HepG2 (cell line): Measurements from ENCODE around the gene C4orf36.

Source experiments
- JUND ChIP-seq: sonication (generic); formaldehyde crosslinking; IDR thresholded peaks from 2 replicates; pipeline ENCODE4 v1.8.0; 2022; ENCODE audit warnings: mild to moderate bottlenecking, missing genetic modification reagents
- MXI1 ChIP-seq: IDR thresholded peaks from 3 replicates; pipeline ENCODE4 v1.6.1; 2012; ENCODE audit warnings: low read depth, low read length, inconsistent platforms, borderline replicate concordance
- ZNF501 ChIP-seq: sonication (generic); formaldehyde crosslinking; IDR thresholded peaks from 2 replicates; pipeline ENCODE4 v1.5.1; 2020; ENCODE audit warnings: mild to moderate bottlenecking, moderate library complexity, missing genetic modification reagents
- TF ChIP-seq, protein P1 (sequence below): sonication (generic); formaldehyde crosslinking; IDR thresholded peaks from 2 replicates; pipeline ENCODE4 v1.5.0; 2020; ENCODE audit warnings: mild to moderate bottlenecking, missing genetic modification reagents, moderate library complexity
- TF ChIP-seq, protein P2 (sequence below): sonication (generic); formaldehyde crosslinking; IDR thresholded peaks from 2 replicates; pipeline ENCODE4 v1.4.0; 2020; ENCODE audit warnings: missing genetic modification reagents, borderline replicate concordance
- TF ChIP-seq, protein P3 (sequence below): sonication (generic); formaldehyde crosslinking; IDR thresholded peaks from one replicate; pipeline ENCODE4 v1.5.1; 2020; ENCODE audit warnings: mild to moderate bottlenecking, missing genetic modification reagents; ENCODE audit errors: not compliant biosample characterization
- TF ChIP-seq, protein P4 (sequence below), 2 experiments: IDR thresholded peaks; 2 replicates each; pipeline ENCODE4 v1.6.1; 2011 to 2012; ENCODE audit warnings: low read length in 2 of 2, borderline replicate concordance in 1 of 2, low read depth in 1 of 2, mild to moderate bottlenecking in 1 of 2, moderate library complexity in 1 of 2

DNA sequence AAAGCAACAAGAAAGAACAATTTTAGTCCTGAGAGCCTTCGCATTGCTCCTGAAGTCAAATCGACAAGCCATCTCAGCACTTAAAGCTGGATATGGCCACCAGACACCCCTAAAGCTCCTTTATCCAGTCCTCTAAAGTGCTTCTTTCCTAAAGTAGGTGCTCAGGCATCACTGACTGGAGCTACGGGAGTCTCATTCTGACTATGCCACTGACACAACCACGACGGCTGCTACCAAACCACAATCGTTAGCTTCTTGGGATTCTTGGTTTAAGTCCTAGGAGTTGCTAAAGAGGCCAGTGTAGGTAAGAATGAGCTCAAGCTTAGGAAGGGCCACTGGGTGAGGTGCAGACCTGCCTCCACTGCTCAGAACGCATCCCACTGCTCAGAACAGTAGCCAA, 44.1 kb downstream of the C4orf36 start:
- TF ChIP-seq, protein P1, sequence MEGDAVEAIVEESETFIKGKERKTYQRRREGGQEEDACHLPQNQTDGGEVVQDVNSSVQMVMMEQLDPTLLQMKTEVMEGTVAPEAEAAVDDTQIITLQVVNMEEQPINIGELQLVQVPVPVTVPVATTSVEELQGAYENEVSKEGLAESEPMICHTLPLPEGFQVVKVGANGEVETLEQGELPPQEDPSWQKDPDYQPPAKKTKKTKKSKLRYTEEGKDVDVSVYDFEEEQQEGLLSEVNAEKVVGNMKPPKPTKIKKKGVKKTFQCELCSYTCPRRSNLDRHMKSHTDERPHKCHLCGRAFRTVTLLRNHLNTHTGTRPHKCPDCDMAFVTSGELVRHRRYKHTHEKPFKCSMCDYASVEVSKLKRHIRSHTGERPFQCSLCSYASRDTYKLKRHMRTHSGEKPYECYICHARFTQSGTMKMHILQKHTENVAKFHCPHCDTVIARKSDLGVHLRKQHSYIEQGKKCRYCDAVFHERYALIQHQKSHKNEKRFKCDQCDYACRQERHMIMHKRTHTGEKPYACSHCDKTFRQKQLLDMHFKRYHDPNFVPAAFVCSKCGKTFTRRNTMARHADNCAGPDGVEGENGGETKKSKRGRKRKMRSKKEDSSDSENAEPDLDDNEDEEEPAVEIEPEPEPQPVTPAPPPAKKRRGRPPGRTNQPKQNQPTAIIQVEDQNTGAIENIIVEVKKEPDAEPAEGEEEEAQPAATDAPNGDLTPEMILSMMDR (CRISPR knock-in tag): no peak
- TF ChIP-seq MXI1 (no peak), JUND (CRISPR knock-in tag) (no peak), ZNF501 (CRISPR knock-in tag) (no peak)
- TF ChIP-seq, protein P2, sequence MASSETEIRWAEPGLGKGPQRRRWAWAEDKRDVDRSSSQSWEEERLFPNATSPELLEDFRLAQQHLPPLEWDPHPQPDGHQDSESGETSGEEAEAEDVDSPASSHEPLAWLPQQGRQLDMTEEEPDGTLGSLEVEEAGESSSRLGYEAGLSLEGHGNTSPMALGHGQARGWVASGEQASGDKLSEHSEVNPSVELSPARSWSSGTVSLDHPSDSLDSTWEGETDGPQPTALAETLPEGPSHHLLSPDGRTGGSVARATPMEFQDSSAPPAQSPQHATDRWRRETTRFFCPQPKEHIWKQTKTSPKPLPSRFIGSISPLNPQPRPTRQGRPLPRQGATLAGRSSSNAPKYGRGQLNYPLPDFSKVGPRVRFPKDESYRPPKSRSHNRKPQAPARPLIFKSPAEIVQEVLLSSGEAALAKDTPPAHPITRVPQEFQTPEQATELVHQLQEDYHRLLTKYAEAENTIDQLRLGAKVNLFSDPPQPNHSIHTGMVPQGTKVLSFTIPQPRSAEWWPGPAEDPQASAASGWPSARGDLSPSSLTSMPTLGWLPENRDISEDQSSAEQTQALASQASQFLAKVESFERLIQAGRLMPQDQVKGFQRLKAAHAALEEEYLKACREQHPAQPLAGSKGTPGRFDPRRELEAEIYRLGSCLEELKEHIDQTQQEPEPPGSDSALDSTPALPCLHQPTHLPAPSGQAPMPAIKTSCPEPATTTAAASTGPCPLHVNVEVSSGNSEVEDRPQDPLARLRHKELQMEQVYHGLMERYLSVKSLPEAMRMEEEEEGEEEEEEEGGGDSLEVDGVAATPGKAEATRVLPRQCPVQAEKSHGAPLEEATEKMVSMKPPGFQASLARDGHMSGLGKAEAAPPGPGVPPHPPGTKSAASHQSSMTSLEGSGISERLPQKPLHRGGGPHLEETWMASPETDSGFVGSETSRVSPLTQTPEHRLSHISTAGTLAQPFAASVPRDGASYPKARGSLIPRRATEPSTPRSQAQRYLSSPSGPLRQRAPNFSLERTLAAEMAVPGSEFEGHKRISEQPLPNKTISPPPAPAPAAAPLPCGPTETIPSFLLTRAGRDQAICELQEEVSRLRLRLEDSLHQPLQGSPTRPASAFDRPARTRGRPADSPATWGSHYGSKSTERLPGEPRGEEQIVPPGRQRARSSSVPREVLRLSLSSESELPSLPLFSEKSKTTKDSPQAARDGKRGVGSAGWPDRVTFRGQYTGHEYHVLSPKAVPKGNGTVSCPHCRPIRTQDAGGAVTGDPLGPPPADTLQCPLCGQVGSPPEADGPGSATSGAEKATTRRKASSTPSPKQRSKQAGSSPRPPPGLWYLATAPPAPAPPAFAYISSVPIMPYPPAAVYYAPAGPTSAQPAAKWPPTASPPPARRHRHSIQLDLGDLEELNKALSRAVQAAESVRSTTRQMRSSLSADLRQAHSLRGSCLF (CRISPR knock-in tag): no peak
- TF ChIP-seq, protein P3, sequence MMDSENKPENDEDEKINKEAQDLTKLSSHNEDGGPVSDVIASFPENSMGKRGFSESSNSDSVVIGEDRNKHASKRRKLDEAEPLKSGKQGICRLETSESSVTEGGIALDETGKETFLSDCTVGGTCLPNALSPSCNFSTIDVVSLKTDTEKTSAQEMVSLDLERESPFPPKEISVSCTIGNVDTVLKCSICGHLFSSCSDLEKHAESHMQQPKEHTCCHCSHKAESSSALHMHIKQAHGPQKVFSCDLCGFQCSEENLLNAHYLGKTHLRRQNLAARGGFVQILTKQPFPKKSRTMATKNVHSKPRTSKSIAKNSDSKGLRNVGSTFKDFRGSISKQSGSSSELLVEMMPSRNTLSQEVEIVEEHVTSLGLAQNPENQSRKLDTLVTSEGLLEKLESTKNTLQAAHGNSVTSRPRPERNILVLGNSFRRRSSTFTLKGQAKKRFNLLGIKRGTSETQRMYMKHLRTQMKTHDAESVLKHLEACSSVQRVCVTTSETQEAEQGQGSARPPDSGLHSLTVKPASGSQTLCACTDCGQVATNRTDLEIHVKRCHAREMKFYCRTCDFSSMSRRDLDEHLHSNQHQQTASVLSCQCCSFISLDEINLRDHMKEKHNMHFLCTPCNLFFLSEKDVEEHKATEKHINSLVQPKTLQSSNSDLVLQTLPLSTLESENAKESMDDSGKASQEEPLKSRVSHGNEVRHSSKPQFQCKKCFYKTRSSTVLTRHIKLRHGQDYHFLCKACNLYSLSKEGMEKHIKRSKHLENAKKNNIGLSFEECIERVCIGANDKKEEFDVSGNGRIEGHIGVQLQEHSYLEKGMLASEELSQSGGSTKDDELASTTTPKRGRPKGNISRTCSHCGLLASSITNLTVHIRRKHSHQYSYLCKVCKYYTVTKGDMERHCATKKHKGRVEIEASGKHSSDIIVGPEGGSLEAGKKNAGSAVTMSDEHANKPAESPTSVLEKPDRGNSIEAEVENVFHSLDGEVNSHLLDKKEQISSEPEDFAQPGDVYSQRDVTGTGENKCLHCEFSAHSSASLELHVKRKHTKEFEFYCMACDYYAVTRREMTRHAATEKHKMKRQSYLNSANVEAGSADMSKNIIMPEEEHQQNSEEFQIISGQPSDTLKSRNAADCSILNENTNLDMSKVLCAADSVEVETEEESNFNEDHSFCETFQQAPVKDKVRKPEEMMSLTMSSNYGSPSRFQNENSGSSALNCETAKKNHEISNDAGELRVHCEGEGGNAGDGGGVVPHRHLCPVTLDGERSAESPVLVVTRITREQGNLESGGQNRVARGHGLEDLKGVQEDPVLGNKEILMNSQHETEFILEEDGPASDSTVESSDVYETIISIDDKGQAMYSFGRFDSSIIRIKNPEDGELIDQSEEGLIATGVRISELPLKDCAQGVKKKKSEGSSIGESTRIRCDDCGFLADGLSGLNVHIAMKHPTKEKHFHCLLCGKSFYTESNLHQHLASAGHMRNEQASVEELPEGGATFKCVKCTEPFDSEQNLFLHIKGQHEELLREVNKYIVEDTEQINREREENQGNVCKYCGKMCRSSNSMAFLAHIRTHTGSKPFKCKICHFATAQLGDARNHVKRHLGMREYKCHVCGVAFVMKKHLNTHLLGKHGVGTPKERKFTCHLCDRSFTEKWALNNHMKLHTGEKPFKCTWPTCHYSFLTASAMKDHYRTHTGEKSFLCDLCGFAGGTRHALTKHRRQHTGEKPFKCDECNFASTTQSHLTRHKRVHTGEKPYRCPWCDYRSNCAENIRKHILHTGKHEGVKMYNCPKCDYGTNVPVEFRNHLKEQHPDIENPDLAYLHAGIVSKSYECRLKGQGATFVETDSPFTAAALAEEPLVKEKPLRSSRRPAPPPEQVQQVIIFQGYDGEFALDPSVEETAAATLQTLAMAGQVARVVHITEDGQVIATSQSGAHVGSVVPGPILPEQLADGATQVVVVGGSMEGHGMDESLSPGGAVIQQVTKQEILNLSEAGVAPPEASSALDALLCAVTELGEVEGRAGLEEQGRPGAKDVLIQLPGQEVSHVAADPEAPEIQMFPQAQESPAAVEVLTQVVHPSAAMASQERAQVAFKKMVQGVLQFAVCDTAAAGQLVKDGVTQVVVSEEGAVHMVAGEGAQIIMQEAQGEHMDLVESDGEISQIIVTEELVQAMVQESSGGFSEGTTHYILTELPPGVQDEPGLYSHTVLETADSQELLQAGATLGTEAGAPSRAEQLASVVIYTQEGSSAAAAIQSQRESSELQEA (CRISPR knock-in tag): no peak
- TF ChIP-seq, protein P4, sequence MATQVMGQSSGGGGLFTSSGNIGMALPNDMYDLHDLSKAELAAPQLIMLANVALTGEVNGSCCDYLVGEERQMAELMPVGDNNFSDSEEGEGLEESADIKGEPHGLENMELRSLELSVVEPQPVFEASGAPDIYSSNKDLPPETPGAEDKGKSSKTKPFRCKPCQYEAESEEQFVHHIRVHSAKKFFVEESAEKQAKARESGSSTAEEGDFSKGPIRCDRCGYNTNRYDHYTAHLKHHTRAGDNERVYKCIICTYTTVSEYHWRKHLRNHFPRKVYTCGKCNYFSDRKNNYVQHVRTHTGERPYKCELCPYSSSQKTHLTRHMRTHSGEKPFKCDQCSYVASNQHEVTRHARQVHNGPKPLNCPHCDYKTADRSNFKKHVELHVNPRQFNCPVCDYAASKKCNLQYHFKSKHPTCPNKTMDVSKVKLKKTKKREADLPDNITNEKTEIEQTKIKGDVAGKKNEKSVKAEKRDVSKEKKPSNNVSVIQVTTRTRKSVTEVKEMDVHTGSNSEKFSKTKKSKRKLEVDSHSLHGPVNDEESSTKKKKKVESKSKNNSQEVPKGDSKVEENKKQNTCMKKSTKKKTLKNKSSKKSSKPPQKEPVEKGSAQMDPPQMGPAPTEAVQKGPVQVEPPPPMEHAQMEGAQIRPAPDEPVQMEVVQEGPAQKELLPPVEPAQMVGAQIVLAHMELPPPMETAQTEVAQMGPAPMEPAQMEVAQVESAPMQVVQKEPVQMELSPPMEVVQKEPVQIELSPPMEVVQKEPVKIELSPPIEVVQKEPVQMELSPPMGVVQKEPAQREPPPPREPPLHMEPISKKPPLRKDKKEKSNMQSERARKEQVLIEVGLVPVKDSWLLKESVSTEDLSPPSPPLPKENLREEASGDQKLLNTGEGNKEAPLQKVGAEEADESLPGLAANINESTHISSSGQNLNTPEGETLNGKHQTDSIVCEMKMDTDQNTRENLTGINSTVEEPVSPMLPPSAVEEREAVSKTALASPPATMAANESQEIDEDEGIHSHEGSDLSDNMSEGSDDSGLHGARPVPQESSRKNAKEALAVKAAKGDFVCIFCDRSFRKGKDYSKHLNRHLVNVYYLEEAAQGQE (IDR thresholded peaks at IDR 0.05; ENCODE audit: borderline replicate concordance in 1 of 2, low read depth in 1 of 2, low read length in 2 of 2): no peak
